Activated T-cell treated with anti-CD3 and anti-CD28 coated beads for 4 hours (primary cell): ENCODE results near the gene SLC5A1.
"Not testable (repeated sequence)": the region's sequence is repeated elsewhere in the genome, so short reads cannot be mapped to it uniquely, and the experiment has no call there.

Source experiments
- DNase-seq: peaks from one replicate; pipeline ENCODE4 v3.0.0-alpha.2; 2020

SLC5A1 gene

DNA sequence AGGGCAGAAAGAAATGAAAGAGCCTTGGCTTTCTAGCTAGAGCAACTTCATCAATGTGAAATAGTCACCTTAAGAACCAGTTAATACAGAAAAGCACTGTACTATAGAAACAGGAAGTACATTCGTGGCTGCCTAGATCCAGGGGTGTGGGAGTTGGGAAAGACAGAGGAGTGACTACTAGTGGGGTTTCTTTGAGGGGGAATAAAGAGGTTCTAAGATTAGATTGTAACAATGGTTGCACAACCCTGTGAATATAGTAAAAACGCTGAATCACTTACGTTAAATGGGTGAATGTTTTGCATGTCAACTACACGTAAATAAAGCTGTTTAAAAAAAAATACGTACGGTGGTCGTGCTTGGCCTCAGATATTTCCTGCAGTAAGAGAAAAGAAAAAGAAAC lies 107.6 kb downstream of the SLC5A1 start:
- DNase-seq, result not testable (repeated sequence)

DNA sequence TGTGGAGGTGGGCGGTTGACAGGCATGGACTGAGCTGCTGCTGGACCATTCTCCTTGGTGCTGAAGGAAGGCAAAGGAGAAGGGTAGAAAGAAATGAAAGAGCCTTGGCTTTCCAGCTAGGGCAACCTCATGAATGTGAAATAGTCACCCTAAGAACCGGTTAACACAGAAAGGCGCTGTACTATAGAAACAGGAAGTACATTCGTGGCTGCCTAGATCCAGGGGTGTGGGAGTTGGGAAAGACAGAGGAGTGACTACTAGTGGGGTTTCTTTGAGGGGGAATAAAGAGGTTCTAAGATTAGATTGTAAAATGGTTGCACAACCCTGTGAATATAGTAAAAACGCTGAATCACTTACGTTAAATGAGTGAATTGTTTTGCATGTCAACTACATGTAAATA lies 108.6 kb downstream of the SLC5A1 start:
- DNase-seq, result not testable (repeated sequence)

DNA sequence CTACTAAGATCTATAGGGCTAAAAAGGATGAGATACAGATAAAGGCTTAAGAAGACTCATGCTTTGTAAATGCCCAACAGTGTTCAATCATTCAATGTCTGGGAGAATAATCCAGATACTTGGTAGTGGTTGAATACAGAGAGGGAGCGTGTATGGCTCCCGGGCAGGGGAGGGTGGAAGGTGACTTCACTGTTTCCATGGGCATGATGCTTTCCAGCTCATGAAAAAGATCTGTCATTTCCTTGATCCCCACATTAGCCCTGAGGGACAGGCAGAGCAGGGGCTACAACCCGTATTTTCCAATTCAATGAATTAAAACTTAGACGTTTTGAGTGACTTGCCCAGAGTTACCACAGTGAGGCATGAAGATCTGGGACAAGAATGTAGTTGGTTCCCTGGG lies 111.7 kb downstream of the SLC5A1 start:
- not testable (repeated sequence) for DNase-seq

DNA sequence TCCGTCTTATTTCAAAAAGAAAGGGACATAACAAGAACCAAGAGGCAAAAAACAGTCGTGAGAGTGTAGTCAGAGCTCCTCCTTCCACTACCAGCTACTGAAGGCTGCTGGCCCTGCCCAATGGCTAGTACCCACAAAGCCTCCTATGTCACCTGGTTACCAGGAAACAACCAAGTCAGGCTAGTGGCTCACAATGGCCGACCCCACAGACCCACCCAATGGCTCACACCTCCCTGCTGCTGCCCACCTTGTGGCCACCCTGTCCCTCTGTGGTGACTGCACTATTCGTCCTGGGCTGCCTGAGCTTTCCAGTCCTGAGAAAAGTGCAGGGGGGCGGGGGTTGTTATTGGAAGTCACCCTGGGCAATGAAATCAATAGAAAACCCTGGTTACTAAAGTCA lies 114.6 kb downstream of the SLC5A1 start:
- not testable (repeated sequence) for DNase-seq

DNA sequence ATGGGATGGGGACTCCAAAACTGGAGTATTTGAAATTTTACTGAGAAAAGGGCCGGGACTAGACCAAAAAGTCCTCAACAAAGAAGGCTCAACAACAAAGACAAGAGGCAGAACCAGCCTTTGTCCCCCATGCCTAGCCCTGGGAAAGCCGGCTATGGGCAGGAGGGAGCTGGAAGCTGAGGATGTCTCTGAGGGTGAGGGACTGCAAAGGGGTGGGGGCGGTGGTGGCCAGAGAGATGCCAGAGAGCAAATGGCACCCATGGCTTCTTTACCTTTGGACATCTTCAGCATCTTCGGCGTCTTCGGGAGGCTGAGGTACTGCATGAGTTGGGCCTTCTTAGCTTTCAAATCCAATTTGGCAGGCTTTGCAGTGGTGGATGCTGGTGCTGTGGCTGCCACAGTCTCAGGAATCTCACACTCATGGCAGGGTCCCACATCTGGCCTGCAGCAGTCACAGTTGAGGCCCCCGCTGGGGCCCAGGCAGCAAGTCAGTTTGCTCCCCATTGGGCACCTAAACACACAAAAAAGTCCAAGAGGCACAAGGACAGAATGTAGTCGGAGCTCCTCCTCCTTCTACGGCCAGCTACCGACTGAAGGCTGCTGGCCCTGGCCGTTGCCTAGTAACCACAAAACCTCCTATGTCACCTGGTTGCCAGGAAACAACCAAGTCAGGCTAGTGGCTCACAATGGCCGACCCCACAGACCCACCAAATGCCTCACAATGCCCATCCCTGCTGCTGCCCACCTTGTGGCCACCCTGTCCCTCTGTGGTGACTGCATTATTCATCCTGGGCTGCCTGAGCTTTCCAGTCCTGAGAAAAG lies 115.9 kb downstream of the SLC5A1 start, which contains the start of gene C22orf42:
TSS of gene C22orf42 (minus strand) at position 592 of the 822 bp plus-strand sequence. CDS start at position 504, 88 bp downstream.
- DNase-seq, result no peak

DNA sequence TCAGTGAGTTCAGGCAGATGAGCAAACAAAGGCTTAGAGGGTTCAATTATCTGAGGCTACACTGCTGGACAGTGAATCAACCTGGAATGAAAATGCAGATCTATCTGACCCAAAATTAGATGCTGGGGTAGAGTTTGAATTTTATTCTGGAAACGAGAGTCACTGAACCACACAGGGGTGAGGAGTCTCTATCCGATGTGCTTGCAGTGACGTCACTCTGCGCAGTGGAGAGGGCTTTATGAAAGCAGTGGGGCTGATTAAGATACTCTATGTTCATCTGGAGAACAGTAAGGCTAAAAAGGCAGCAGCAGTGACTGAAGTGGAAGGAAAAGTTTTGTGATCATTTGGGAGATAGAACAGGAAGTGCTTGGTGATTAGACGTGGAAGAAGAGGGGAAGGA lies 117.3 kb downstream of the SLC5A1 start:
- not testable (repeated sequence) for DNase-seq
